ENCODE results near the gene BNC2.
"Not testable (repeated sequence)": the region's sequence is repeated elsewhere in the genome, so short reads cannot be mapped to it uniquely, and the experiment has no call there.

BNC2 gene

GRCh38 chr9:16882440-16882839 is 12.0 kb upstream of the BNC2 start:
- not testable (repeated sequence) for H3K36me3 Mint-ChIP-seq (ENCODE audit: low read depth); H3K27me3 Mint-ChIP-seq; H3K4me3 Mint-ChIP-seq; H3K27ac Mint-ChIP-seq; H3K4me1 Mint-ChIP-seq (ENCODE audit: low read depth)
- peaks cover 16% of the 10 kb centered on the region for H3K9me3 Mint-ChIP-seq

GRCh38 chr9:16879416-16879815 is 8.9 kb upstream of the BNC2 start:
- Mint-ChIP-seq H3K27me3 (no peaks in the 10 kb centered on the region), H3K4me3 (no peak overlapping the region), H3K27ac (no peak overlapping the region), H3K36me3 (ENCODE audit: low read depth) (no peaks in the 10 kb centered on the region), H3K4me1 (ENCODE audit: low read depth) (no peaks in the 10 kb centered on the region), H3K9me3 (peaks cover 12% of the 10 kb centered on the region)

GRCh38 chr9:16877256-16877655 is 6.8 kb upstream of the BNC2 start:
- Mint-ChIP-seq H3K4me1 (ENCODE audit: low read depth) (no peaks in the 10 kb centered on the region), H3K4me3 (no peak overlapping the region), H3K27ac (no peak overlapping the region), H3K9me3 (peaks cover 7% of the 10 kb centered on the region), H3K36me3 (ENCODE audit: low read depth) (no peaks in the 10 kb centered on the region), H3K27me3 (peaks cover 15% of the 10 kb centered on the region)

- H3K27ac Mint-ChIP-seq = no peak overlapping the region
- no peaks in the 10 kb centered on the region for H3K36me3 Mint-ChIP-seq (ENCODE audit: low read depth)
- no peak overlapping the region for H3K4me3 Mint-ChIP-seq
- H3K27me3 Mint-ChIP-seq = peaks cover 40% of the 10 kb centered on the region
- H3K9me3 Mint-ChIP-seq = peaks cover 3% of the 10 kb centered on the region
- peaks cover 9% of the 10 kb centered on the region for H3K4me1 Mint-ChIP-seq (ENCODE audit: low read depth)
These were observed 2.8 kb upstream of the BNC2 start for GRCh38 chr9:16873126-16873802.

GRCh38 chr9:16871336-16872151 is 1.1 kb upstream of the BNC2 start:
- Mint-ChIP-seq H3K9me3 (no peaks in the 10 kb centered on the region), H3K4me1 (ENCODE audit: low read depth) (peaks cover 9% of the 10 kb centered on the region), H3K36me3 (ENCODE audit: low read depth) (no peaks in the 10 kb centered on the region), H3K27me3 (peaks cover 54% of the 10 kb centered on the region), H3K4me3 (peak overlapping the region; percentile 71), H3K27ac (no peak overlapping the region)

GRCh38 chr9:16869882-16870595 is 431 bp downstream of the BNC2 start:
- Mint-ChIP-seq H3K27ac (no peak overlapping the region), H3K36me3 (ENCODE audit: low read depth) (no peaks in the 10 kb centered on the region), H3K27me3 (peaks cover 56% of the 10 kb centered on the region), H3K4me1 (ENCODE audit: low read depth) (peaks cover 9% of the 10 kb centered on the region), H3K9me3 (no peaks in the 10 kb centered on the region), H3K4me3 (no peak overlapping the region)

- H3K36me3 Mint-ChIP-seq (ENCODE audit: low read depth) = no peaks in the 10 kb centered on the region
- peak overlapping the region; percentile 18 for H3K4me3 Mint-ChIP-seq
- peaks cover 9% of the 10 kb centered on the region for H3K4me1 Mint-ChIP-seq (ENCODE audit: low read depth)
- peaks cover 63% of the 10 kb centered on the region for H3K27me3 Mint-ChIP-seq
- no peak overlapping the region for H3K27ac Mint-ChIP-seq
- H3K9me3 Mint-ChIP-seq = no peaks in the 10 kb centered on the region
These were observed 1.2 kb downstream of the BNC2 start for GRCh38 chr9:16869131-16869881.

- Mint-ChIP-seq H3K27ac (no peak overlapping the region), H3K9me3 (no peaks in the 10 kb centered on the region), H3K27me3 (peaks cover 60% of the 10 kb centered on the region), H3K4me1 (ENCODE audit: low read depth) (peaks cover 9% of the 10 kb centered on the region), H3K4me3 (no peak overlapping the region), H3K36me3 (ENCODE audit: low read depth) (no peaks in the 10 kb centered on the region)
These were observed 1.8 kb downstream of the BNC2 start for GRCh38 chr9:16868701-16869100.

GRCh38 chr9:16867576-16868311 is 2.7 kb downstream of the BNC2 start:
- H3K9me3 Mint-ChIP-seq = no peaks in the 10 kb centered on the region
- H3K27me3 Mint-ChIP-seq = peaks cover 51% of the 10 kb centered on the region
- no peaks in the 10 kb centered on the region for H3K36me3 Mint-ChIP-seq (ENCODE audit: low read depth)
- H3K27ac Mint-ChIP-seq = no peak overlapping the region
- no peak overlapping the region for H3K4me3 Mint-ChIP-seq
- H3K4me1 Mint-ChIP-seq (ENCODE audit: low read depth) = peaks cover 9% of the 10 kb centered on the region

GRCh38 chr9:16866587-16866986 is 3.9 kb downstream of the BNC2 start:
- H3K9me3 Mint-ChIP-seq = no peaks in the 10 kb centered on the region
- H3K4me1 Mint-ChIP-seq (ENCODE audit: low read depth) = peaks cover 4% of the 10 kb centered on the region
- H3K36me3 Mint-ChIP-seq (ENCODE audit: low read depth) = no peaks in the 10 kb centered on the region
- no peak overlapping the region for H3K27ac Mint-ChIP-seq
- H3K27me3 Mint-ChIP-seq = peaks cover 41% of the 10 kb centered on the region
- no peak overlapping the region for H3K4me3 Mint-ChIP-seq

- H3K27ac Mint-ChIP-seq = no peak overlapping the region
- H3K9me3 Mint-ChIP-seq = no peaks in the 10 kb centered on the region
- H3K36me3 Mint-ChIP-seq (ENCODE audit: low read depth) = no peaks in the 10 kb centered on the region
- peaks cover 37% of the 10 kb centered on the region for H3K27me3 Mint-ChIP-seq
- no peaks in the 10 kb centered on the region for H3K4me1 Mint-ChIP-seq (ENCODE audit: low read depth)
- H3K4me3 Mint-ChIP-seq = no peak overlapping the region
These were observed 5.6 kb downstream of the BNC2 start for GRCh38 chr9:16864649-16865434.

GRCh38 chr9:16848179-16848578 is 22.3 kb downstream of the BNC2 start:
- Mint-ChIP-seq H3K27me3 (no peaks in the 10 kb centered on the region), H3K9me3 (no peaks in the 10 kb centered on the region), H3K4me1 (ENCODE audit: low read depth) (no peaks in the 10 kb centered on the region), H3K36me3 (ENCODE audit: low read depth) (no peaks in the 10 kb centered on the region), H3K4me3 (no peak overlapping the region), H3K27ac (no peak overlapping the region)

GRCh38 chr9:16846986-16847385 is 23.5 kb downstream of the BNC2 start:
- Mint-ChIP-seq H3K27ac (no peak overlapping the region), H3K9me3 (no peaks in the 10 kb centered on the region), H3K36me3 (ENCODE audit: low read depth) (no peaks in the 10 kb centered on the region), H3K27me3 (no peaks in the 10 kb centered on the region), H3K4me1 (ENCODE audit: low read depth) (no peaks in the 10 kb centered on the region), H3K4me3 (no peak overlapping the region)
